Testis (tissue), 2 donors: ENCODE data around the gene GLYR1.

ENCODE experiments used
- CTCF ChIP-seq, 3 experiments: fragments of 450-650 bp in 2 of 3; fragments of 200-600 bp in 1 of 3; sonication (generic) in 1 of 3; IDR thresholded peaks; one replicate each; pipeline ENCODE4 v1.5.1; 2016 to 2019; ENCODE audit warnings: antibody characterized with exemption in 3 of 3, mild to moderate bottlenecking in 2 of 3, moderate library complexity in 1 of 3
- POLR2A ChIP-seq: fragments of 450-650 bp; IDR thresholded peaks from one replicate; pipeline ENCODE4 v1.6.1; 2017; ENCODE audit warnings: antibody characterized with exemption, mild to moderate bottlenecking, moderate library complexity

GRCh38 chr16:4790871-4791270 is 56.2 kb downstream of the GLYR1 start:
- no peak for TF ChIP-seq CTCF (IDR thresholded peaks at IDR 0.05)
- TF ChIP-seq POLR2A: no peak
